ENCODE results near the gene COL8A2.

Gene COL8A2

GRCh38 chr1:36111151-36111550 lies 13.9 kb downstream of the COL8A2 start:
- no peak overlapping the region for H3K4me3 ChIP-seq (ENCODE audit: low read depth, low read length)
- TF ChIP-seq CTCF (IDR thresholded peaks at IDR 0.05; ENCODE audit: low read depth, low read length), result no peak

GRCh38 chr1:36109041-36109679 lies 15.9 kb downstream of the COL8A2 start:
- TF ChIP-seq CTCF (IDR thresholded peaks at IDR 0.05; ENCODE audit: low read depth, low read length), result no peak
- no peak overlapping the region for H3K4me3 ChIP-seq (ENCODE audit: low read depth, low read length)

GRCh38 chr1:36108314-36108713 lies 16.7 kb downstream of the COL8A2 start:
- no peak overlapping the region for H3K4me3 ChIP-seq (ENCODE audit: low read depth, low read length)
- TF ChIP-seq CTCF (IDR thresholded peaks at IDR 0.05; ENCODE audit: low read depth, low read length), result no peak

GRCh38 chr1:36107394-36107793 lies 17.6 kb downstream of the COL8A2 start:
- no peak for TF ChIP-seq CTCF (IDR thresholded peaks at IDR 0.05; ENCODE audit: low read depth, low read length)
- H3K4me3 ChIP-seq (ENCODE audit: low read depth, low read length), result no peak overlapping the region

- TF ChIP-seq CTCF (IDR thresholded peaks at IDR 0.05; ENCODE audit: low read depth, low read length), result no peak
- H3K4me3 ChIP-seq (ENCODE audit: low read depth, low read length), result no peak overlapping the region
These were observed 18.8 kb downstream of the COL8A2 start for GRCh38 chr1:36106269-36106668.

- no peak overlapping the region for H3K4me3 ChIP-seq (ENCODE audit: low read depth, low read length)
- TF ChIP-seq CTCF (IDR thresholded peaks at IDR 0.05; ENCODE audit: low read depth, low read length), result no peak
These were observed 23.5 kb downstream of the COL8A2 start for GRCh38 chr1:36101546-36101945.

- H3K4me3 ChIP-seq (ENCODE audit: low read depth, low read length), result no peak overlapping the region
- TF ChIP-seq CTCF (IDR thresholded peaks at IDR 0.05; ENCODE audit: low read depth, low read length), result no peak
These were observed 24.6 kb downstream of the COL8A2 start for GRCh38 chr1:36100376-36100775.
